HPDE6-E6E7 (cell line): Measurements from ENCODE around the gene C16orf74.

ENCODE experiments used
- DNase-seq: peaks from one replicate; pipeline ENCODE4 v3.0.0; 2011; ENCODE audit warnings: missing footprints; ENCODE audit errors: extremely low spot score

The C16orf74 gene

GRCh38 chr16:85750146-85750826 is 610 bp downstream of the C16orf74 start:
- DNase-seq, result peak; percentile 40

GRCh38 chr16:85749771-85750145 is 1.1 kb downstream of the C16orf74 start:
- no peak for DNase-seq

- DNase-seq, result peak; percentile 91
Measured at GRCh38 chr16:85746460-85747215, 4.3 kb downstream of the C16orf74 start.

GRCh38 chr16:85738923-85739715 is 11.8 kb downstream of the C16orf74 start:
- no peak for DNase-seq

- no peak for DNase-seq
Measured at GRCh38 chr16:85736921-85737320, 14.0 kb downstream of the C16orf74 start.

- DNase-seq, result no peak
Measured at GRCh38 chr16:85735946-85736345, 14.9 kb downstream of the C16orf74 start.

- no peak for DNase-seq
Measured at GRCh38 chr16:85735225-85735635, 15.7 kb downstream of the C16orf74 start.

- no peak for DNase-seq
Measured at GRCh38 chr16:85734311-85735017, 16.4 kb downstream of the C16orf74 start.

- DNase-seq, result no peak
Measured at GRCh38 chr16:85733839-85734170, 17.1 kb downstream of the C16orf74 start.

GRCh38 chr16:85733155-85733838 is 17.6 kb downstream of the C16orf74 start:
- DNase-seq, result no peak

GRCh38 chr16:85731179-85731578 is 19.7 kb downstream of the C16orf74 start:
- DNase-seq, result no peak

GRCh38 chr16:85730186-85730465 is 20.8 kb downstream of the C16orf74 start:
- DNase-seq, result no peak

- no peak for DNase-seq
Measured at GRCh38 chr16:85729452-85730185, 21.3 kb downstream of the C16orf74 start.

- DNase-seq, result no peak
Measured at GRCh38 chr16:85728879-85729278, 22.0 kb downstream of the C16orf74 start.

GRCh38 chr16:85724936-85725335 is 26.0 kb downstream of the C16orf74 start:
- DNase-seq, result no peak

GRCh38 chr16:85724126-85724879 is 26.6 kb downstream of the C16orf74 start:
- DNase-seq, result no peak

GRCh38 chr16:85722128-85722893 is 28.6 kb downstream of the C16orf74 start:
- DNase-seq, result no peak

GRCh38 chr16:85720302-85720637 is 30.6 kb downstream of the C16orf74 start:
- peak; percentile 56 for DNase-seq

GRCh38 chr16:85719605-85720301 is 31.1 kb downstream of the C16orf74 start:
- DNase-seq, result no peak
